GM13977 (cell line): ENCODE results near the gene MDN1.

Experiments used
- DNase-seq: peaks from one replicate; pipeline ENCODE4 v3.0.0; 2012; ENCODE audit warnings: low spot score
- in situ Hi-C: fragments of 300-500 bp; cut with MboI; formaldehyde crosslinking; loops from one replicate; pipeline ENCODE4 v1.12.0; 2022; ENCODE audit warnings: low sequenced_read_pairs, low pct_unique_long_range_greater_than_20kb, mixed read lengths, inconsistent platforms; ENCODE audit not compliant: unreplicated experiment
- TF ChIP-seq, protein P1 (sequence below): IDR thresholded peaks from 2 replicates; pipeline ENCODE4 v1.5.1; 2012; ENCODE audit warnings: mild to moderate bottlenecking, control low read depth; ENCODE audit not compliant: insufficient read depth; ENCODE audit errors: extremely low read depth, missing control alignments

Gene MDN1

DNA sequence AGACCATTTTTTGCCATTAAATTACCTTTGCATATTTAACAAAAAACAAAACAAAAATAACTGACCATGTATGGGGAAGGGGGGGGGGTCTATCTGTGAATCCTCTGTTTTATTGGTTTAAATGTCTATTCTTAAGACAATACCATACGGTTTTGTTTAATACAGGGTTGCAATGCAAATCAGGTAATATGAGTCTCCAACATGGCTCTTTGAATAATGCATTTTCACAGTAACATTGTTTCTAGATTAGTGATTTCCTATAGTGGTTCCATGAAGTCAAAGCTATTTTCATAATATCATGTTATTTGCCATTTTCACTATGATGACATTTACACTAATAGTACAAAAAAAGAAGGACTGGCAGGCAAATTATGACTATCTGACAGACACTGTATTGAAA lies 116.3 kb downstream of the MDN1 start:
- TF ChIP-seq, protein P1, sequence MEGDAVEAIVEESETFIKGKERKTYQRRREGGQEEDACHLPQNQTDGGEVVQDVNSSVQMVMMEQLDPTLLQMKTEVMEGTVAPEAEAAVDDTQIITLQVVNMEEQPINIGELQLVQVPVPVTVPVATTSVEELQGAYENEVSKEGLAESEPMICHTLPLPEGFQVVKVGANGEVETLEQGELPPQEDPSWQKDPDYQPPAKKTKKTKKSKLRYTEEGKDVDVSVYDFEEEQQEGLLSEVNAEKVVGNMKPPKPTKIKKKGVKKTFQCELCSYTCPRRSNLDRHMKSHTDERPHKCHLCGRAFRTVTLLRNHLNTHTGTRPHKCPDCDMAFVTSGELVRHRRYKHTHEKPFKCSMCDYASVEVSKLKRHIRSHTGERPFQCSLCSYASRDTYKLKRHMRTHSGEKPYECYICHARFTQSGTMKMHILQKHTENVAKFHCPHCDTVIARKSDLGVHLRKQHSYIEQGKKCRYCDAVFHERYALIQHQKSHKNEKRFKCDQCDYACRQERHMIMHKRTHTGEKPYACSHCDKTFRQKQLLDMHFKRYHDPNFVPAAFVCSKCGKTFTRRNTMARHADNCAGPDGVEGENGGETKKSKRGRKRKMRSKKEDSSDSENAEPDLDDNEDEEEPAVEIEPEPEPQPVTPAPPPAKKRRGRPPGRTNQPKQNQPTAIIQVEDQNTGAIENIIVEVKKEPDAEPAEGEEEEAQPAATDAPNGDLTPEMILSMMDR = no peak
- no peak for DNase-seq
- in situ Hi-C loops = no loop called here

DNA sequence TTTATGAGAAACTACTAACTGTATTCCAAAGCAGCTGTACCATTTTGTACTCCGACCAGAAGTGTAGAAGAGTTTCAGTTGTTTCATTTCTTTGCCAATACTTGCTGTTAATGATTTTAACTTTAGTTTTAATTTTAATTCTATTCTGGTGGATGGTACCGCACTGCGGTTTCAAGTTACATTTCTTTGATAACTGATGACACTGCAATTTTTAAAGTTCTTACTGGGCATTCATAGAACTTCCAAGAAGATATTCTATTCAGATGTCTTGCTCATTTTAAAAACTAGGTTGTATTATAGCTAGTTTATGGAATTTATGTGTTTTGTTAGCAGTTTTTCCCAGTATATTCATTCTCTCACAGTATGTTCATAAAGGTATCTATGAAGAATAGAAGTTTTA lies 117.2 kb downstream of the MDN1 start:
- TF ChIP-seq, protein P1 = no peak
- DNase-seq = no peak
- in situ Hi-C loops = no loop called here

DNA sequence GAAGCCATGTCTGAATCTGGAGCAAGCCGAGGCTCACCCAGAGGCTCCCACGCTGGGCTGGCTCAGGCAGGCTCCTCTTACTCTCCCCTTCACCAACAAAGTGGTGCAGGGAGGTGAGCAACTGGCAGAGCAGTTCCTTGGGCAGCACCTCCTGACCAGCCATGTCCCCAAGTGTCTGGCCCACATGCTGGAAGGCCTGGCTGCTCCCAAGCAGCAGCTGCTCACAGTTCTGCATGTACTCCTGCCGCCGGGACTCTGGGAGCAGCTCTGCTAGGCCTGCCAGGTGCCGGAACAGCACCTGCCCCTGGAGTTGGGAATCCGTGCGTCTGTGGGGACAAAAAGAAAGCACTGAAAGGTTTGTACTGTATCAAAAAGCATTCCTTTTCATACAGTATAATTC lies 123.9 kb downstream of the MDN1 start:
- in situ Hi-C loops = no loop called here
- DNase-seq = no peak
- TF ChIP-seq, protein P1 = no peak

DNA sequence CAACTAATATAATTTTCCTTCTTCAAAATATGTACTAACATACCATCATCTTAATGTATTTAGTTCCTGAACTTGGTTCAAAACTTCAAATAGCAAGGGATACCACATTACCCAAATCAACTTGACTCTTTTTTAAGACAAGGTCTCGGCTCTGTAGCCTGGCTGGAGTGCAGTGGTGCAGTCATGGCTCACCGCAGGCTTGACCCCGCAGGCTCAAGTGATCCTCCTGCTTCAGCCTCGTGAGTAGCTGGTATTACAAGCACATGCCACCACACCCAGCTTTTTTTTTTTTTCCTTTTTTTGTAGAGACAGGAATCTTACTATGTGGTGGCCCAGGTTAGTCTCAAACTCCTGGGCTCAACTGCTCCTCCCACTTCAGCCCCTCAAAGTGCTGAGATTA lies 125.2 kb downstream of the MDN1 start:
- in situ Hi-C loops = no loop called here
- DNase-seq = no peak
- TF ChIP-seq, protein P1 = no peak

DNA sequence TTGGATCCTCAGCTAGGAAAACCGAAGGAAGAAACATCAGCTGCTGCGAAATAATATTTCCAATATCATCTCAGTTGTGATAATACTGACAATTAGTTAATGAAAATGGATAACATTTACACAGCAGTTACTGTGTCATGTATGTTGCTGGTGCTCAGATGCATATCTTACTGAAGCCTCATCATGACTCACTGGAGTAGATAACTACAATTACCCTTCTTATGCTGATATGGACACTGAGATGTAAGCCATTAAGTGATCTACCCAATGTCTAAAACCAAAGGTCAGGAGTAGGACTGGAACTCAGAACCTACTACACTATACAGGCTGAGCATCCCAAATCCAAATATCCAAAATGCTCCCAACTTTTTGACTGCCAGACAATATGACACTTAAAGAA lies 126.4 kb downstream of the MDN1 start:
- TF ChIP-seq, protein P1 = no peak
- no peak for DNase-seq
- in situ Hi-C loops = no loop called here

DNA sequence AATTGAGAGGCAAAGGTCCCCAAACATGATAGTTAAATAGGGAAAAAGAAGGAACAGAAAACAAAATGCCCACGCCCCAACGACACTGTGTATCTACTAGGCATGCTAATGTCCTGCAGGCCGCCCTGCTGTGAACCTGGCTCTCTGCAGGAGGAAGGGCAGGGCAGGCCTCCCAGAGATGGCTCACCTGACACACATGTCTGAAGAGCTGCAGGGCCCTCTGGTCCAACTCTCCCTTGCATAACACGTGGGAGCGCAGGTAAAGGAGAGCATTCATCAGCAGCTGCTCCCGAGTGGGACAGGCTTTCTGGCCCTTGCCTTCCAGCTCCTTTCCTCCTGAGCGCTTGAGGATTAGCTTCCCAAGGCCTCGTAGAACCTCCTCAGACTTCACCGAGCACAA lies 127.3 kb downstream of the MDN1 start:
- in situ Hi-C loops = no loop called here
- no peak for DNase-seq
- TF ChIP-seq, protein P1 = no peak

DNA sequence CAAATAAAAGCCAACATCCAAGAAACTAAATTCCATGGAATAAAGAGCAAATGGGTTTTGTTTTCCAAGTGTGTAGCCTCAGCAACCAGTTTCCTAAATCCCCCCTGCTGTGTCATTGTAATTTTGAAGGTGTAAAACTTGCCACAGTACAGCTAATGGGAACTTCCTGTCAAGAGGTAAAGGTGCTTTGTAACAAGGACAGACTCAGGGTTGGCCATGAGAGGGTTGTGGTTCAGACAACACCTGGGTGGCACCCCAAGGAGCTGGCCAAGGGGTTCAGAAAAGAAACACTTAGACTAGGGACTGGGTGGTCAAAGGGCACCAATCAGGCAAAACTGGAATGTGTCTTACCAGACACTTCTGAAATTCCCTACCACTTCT lies 128.7 kb downstream of the MDN1 start:
- TF ChIP-seq, protein P1 = no peak
- in situ Hi-C loops = no loop called here
- DNase-seq = no peak
